NCI-H1694 (cell line): ENCODE results near the gene POC1B.

ENCODE experiments used
- DNase-seq: peaks from one replicate; lab custom pipeline; 2025; lab: John Stamatoyannopoulos, UW

The POC1B gene

GRCh38 chr12:89384807-89385206 lies 141.0 kb downstream of the POC1B start:
- no peak for DNase-seq

- no peak for DNase-seq
These were observed 141.6 kb downstream of the POC1B start for GRCh38 chr12:89384050-89384758.

GRCh38 chr12:89383235-89384049 lies 142.4 kb downstream of the POC1B start:
- no peak for DNase-seq

- no peak for DNase-seq
These were observed 143.5 kb downstream of the POC1B start for GRCh38 chr12:89382328-89382727.

- DNase-seq, result no peak
These were observed 145.9 kb downstream of the POC1B start for GRCh38 chr12:89379839-89380467.

- DNase-seq, result no peak
These were observed 146.6 kb downstream of the POC1B start for GRCh38 chr12:89379148-89379838.

- no peak for DNase-seq
These were observed 149.0 kb downstream of the POC1B start for GRCh38 chr12:89376844-89377243.

GRCh38 chr12:89376202-89376529 lies 149.7 kb downstream of the POC1B start:
- DNase-seq, result no peak

GRCh38 chr12:89373763-89374572 lies 151.9 kb downstream of the POC1B start:
- no peak for DNase-seq

GRCh38 chr12:89372584-89373370 lies 153.1 kb downstream of the POC1B start:
- DNase-seq, result no peak

- no peak for DNase-seq
These were observed 155.0 kb downstream of the POC1B start for GRCh38 chr12:89370850-89371249.

- no peak for DNase-seq
These were observed 155.4 kb downstream of the POC1B start for GRCh38 chr12:89370421-89370831.
